ENCODE data around the gene SDC3.

- no peak for TF ChIP-seq CTCF (IDR thresholded peaks at IDR 0.05)
- no peak for TF ChIP-seq POLR2AphosphoS5 (IDR thresholded peaks at IDR 0.05)
These were observed 860 bp downstream of the SDC3 start for GRCh38 chr1:30907481-30908315.

All from sigmoid colon (tissue), 4 donors.